ENCODE data around the gene PSPC1. TPM values are rescaled to one million over a fixed set of nuclear protein-coding genes. Genes with fewer than 3 reads are reported as not detected.
A peak's percentile ranks its signal among the peaks of the same experiment; 100 is the strongest.

PSPC1 gene
- total RNA-seq, 1 donor from 2014 or later = 77.0 TPM

- H3K27ac Mint-ChIP-seq = no peak overlapping the region
- H3K4me3 Mint-ChIP-seq = no peak overlapping the region
These were observed 114.0 kb downstream of the PSPC1 start for GRCh38 chr13:19668778-19669177.

GRCh38 chr13:19665427-19665859 is 117.3 kb downstream of the PSPC1 start:
- Histone ChIP-seq H3K4me2 (no peak overlapping the region), H3K9ac (no peak overlapping the region), H4K20me1 (ENCODE audit: low read depth) (peaks cover 4% of the 10 kb centered on the region), H3K27me3 (no peaks in the 10 kb centered on the region), H3K36me3 (no peaks in the 10 kb centered on the region), H3K27ac (peak overlapping the region; percentile 63), H3K4me1 (no peaks in the 10 kb centered on the region), H3K79me2 (ENCODE audit: low read depth) (no peaks in the 10 kb centered on the region), H3F3A (ENCODE audit: low read depth) (peaks cover 7% of the 10 kb centered on the region), H2AFZ (replicated peaks) (no peak overlapping the region), H3K9me3 (ENCODE audit: low read depth) (no peaks in the 10 kb centered on the region), H3K4me3 (no peak overlapping the region)
- Mint-ChIP-seq H3K27ac (no peak overlapping the region), H3K4me3 (no peak overlapping the region), H3K27me3 (ENCODE audit: insufficient read depth, low read depth) (peaks cover 6% of the 10 kb centered on the region), H3K4me1 (no peaks in the 10 kb centered on the region), H3K36me3 (peaks cover 51% of the 10 kb centered on the region), H3K9me3 (no peaks in the 10 kb centered on the region)
- no peak for DNase-seq (ENCODE audit: low spot score)
- TF ChIP-seq EZH2phosphoT487 (IDR thresholded peaks at IDR 0.05) = no peak
- TF ChIP-seq CTCF (IDR thresholded peaks at IDR 0.05) = no peak
- TF ChIP-seq EZH2 (IDR thresholded peaks at IDR 0.05) = no peak

More at GRCh38 chr13:19668778-19669177, 114.0 kb downstream of the PSPC1 start:
- no peak overlapping the region for H2AFZ ChIP-seq (replicated peaks)
- no peak overlapping the region for H3K4me3 ChIP-seq
- H3K9ac ChIP-seq = no peak overlapping the region
- H3K4me2 ChIP-seq = no peak overlapping the region
- TF ChIP-seq CTCF (IDR thresholded peaks at IDR 0.05) (no peak), EZH2 (IDR thresholded peaks at IDR 0.05) (no peak), EZH2phosphoT487 (IDR thresholded peaks at IDR 0.05) (no peak)
- peaks cover 7% of the 10 kb centered on the region for H3F3A ChIP-seq (ENCODE audit: low read depth)
- H3K27me3 Mint-ChIP-seq (ENCODE audit: insufficient read depth, low read depth) = peaks cover 6% of the 10 kb centered on the region
- H3K36me3 ChIP-seq = no peaks in the 10 kb centered on the region
- H3K36me3 Mint-ChIP-seq = peaks cover 55% of the 10 kb centered on the region
- peaks cover 4% of the 10 kb centered on the region for H4K20me1 ChIP-seq (ENCODE audit: low read depth)
- no peaks in the 10 kb centered on the region for H3K9me3 Mint-ChIP-seq
- H3K27ac ChIP-seq = no peak overlapping the region
- no peaks in the 10 kb centered on the region for H3K27me3 ChIP-seq
- no peaks in the 10 kb centered on the region for H3K4me1 ChIP-seq
- H3K4me1 Mint-ChIP-seq = no peaks in the 10 kb centered on the region
- no peaks in the 10 kb centered on the region for H3K9me3 ChIP-seq (ENCODE audit: low read depth)
- DNase-seq (ENCODE audit: low spot score) = no peak
- no peaks in the 10 kb centered on the region for H3K79me2 ChIP-seq (ENCODE audit: low read depth)

GRCh38 chr13:19664481-19665230 is 118.1 kb downstream of the PSPC1 start:
- Mint-ChIP-seq H3K27ac (no peak overlapping the region), H3K4me3 (no peak overlapping the region), H3K4me1 (no peaks in the 10 kb centered on the region), H3K36me3 (peaks cover 44% of the 10 kb centered on the region), H3K27me3 (ENCODE audit: insufficient read depth, low read depth) (peaks cover 6% of the 10 kb centered on the region), H3K9me3 (no peaks in the 10 kb centered on the region)
- H2AFZ ChIP-seq (replicated peaks) = no peak overlapping the region
- no peak for TF ChIP-seq EZH2phosphoT487 (IDR thresholded peaks at IDR 0.05)
- TF ChIP-seq CTCF (IDR thresholded peaks at IDR 0.05) = no peak
- TF ChIP-seq EZH2 (IDR thresholded peaks at IDR 0.05) = no peak
- peaks cover 7% of the 10 kb centered on the region for H3F3A ChIP-seq (ENCODE audit: low read depth)
- no peak overlapping the region for H3K4me2 ChIP-seq
- no peaks in the 10 kb centered on the region for H3K79me2 ChIP-seq (ENCODE audit: low read depth)
- H3K4me1 ChIP-seq = no peaks in the 10 kb centered on the region
- H4K20me1 ChIP-seq (ENCODE audit: low read depth) = peaks cover 4% of the 10 kb centered on the region
- H3K27me3 ChIP-seq = no peaks in the 10 kb centered on the region
- no peak for DNase-seq (ENCODE audit: low spot score)
- H3K4me3 ChIP-seq = no peak overlapping the region
- H3K9me3 ChIP-seq (ENCODE audit: low read depth) = no peaks in the 10 kb centered on the region
- no peak overlapping the region for H3K27ac ChIP-seq
- no peaks in the 10 kb centered on the region for H3K36me3 ChIP-seq
- peak overlapping the region; percentile 8 for H3K9ac ChIP-seq
